HG03108 (cell line): ENCODE results near the gene NPHP1.
"Not testable (repeated sequence)": the region's sequence is repeated elsewhere in the genome, so short reads cannot be mapped to it uniquely, and the experiment has no call there.

Experiments
- ATAC-seq: cut with Tn5 transposase; IDR thresholded peaks from one replicate; pipeline ENCODE4 v1.9.1; 2021; ENCODE audit warnings: moderate library complexity; ENCODE audit not compliant: unreplicated experiment

The NPHP1 gene

GRCh38 chr2:110105183-110105582 is 99.6 kb downstream of the NPHP1 start:
- no peak for ATAC-seq

GRCh38 chr2:110104025-110104771 is 100.6 kb downstream of the NPHP1 start:
- no peak for ATAC-seq

- ATAC-seq: no peak
Measured at GRCh38 chr2:110103061-110103961, 101.5 kb downstream of the NPHP1 start.

GRCh38 chr2:110101901-110102803 is 102.7 kb downstream of the NPHP1 start:
- ATAC-seq: no peak

- no peak for ATAC-seq
Measured at GRCh38 chr2:110101280-110101844, 103.5 kb downstream of the NPHP1 start.

- ATAC-seq: not testable (repeated sequence)
Measured at GRCh38 chr2:110100880-110101279, 103.9 kb downstream of the NPHP1 start.

GRCh38 chr2:110100480-110100879 is 104.3 kb downstream of the NPHP1 start:
- ATAC-seq: no peak

GRCh38 chr2:110099471-110100225 is 105.2 kb downstream of the NPHP1 start:
- no peak for ATAC-seq

GRCh38 chr2:110099038-110099425 is 105.8 kb downstream of the NPHP1 start:
- no peak for ATAC-seq

GRCh38 chr2:110097506-110098220 is 107.2 kb downstream of the NPHP1 start:
- ATAC-seq: no peak

GRCh38 chr2:110095994-110096633 is 108.7 kb downstream of the NPHP1 start:
- no peak for ATAC-seq

GRCh38 chr2:110094884-110095534 is 109.8 kb downstream of the NPHP1 start:
- not testable (repeated sequence) for ATAC-seq

GRCh38 chr2:110093924-110094323 is 110.9 kb downstream of the NPHP1 start:
- not testable (repeated sequence) for ATAC-seq

GRCh38 chr2:110090164-110090563 is 114.6 kb downstream of the NPHP1 start:
- not testable (repeated sequence) for ATAC-seq

- not testable (repeated sequence) for ATAC-seq
Measured at GRCh38 chr2:110083757-110084156, 121.1 kb downstream of the NPHP1 start.

GRCh38 chr2:110083162-110083561 is 121.7 kb downstream of the NPHP1 start:
- not testable (repeated sequence) for ATAC-seq

- ATAC-seq: not testable (repeated sequence)
Measured at GRCh38 chr2:110078104-110078503, 126.7 kb downstream of the NPHP1 start.

- ATAC-seq: not testable (repeated sequence)
Measured at GRCh38 chr2:110075896-110076295, 128.9 kb downstream of the NPHP1 start.
